Gastroesophageal sphincter (tissue), 4 donors: ENCODE data around the gene GCK. TPM values are rescaled to one million over a fixed set of nuclear protein-coding genes. Genes with fewer than 3 reads are reported as not detected.

Experiments used
- ATAC-seq: fragments of 150-250 bp; one replicate; pipeline ENCODE4 v1.9.1; 2016; ENCODE audit warnings: mild to moderate bottlenecking, moderate library complexity
- H3K27ac ChIP-seq, 4 donors: fragments of 200-600 bp; sonication (generic) in 3 of 4; 1 replicate in 3 of 4; 2 replicates in 1 of 4; pipeline ENCODE4 v1.5.1; 2016 to 2019
- H3K27me3 ChIP-seq: fragments of 200-600 bp; sonication (generic); one replicate; pipeline ENCODE4 v1.5.1; 2019
- H3K36me3 ChIP-seq, 2 donors: fragments of 200-600 bp; sonication (generic); one replicate each; pipeline ENCODE4 v1.5.1; 2019; ENCODE audit warnings: control low read depth in 1 of 2
- H3K4me1 ChIP-seq, 3 donors: fragments of 200-600 bp; sonication (generic); 1 replicate in 2 of 3; 2 replicates in 1 of 3; pipeline ENCODE4 v1.5.1; 2016 to 2019; ENCODE audit warnings: control low read depth in 2 of 3
- H3K4me3 ChIP-seq, 2 donors: fragments of 200-600 bp; sonication (generic); one replicate each; pipeline ENCODE4 v1.5.1; 2019; ENCODE audit warnings: mild to moderate bottlenecking in 1 of 2, moderate library complexity in 1 of 2
- H3K9me3 ChIP-seq, 3 donors: fragments of 200-600 bp; sonication (generic); one replicate each; pipeline ENCODE4 v1.5.1; 2017 to 2019; ENCODE audit warnings: control low read depth in 2 of 3
- CTCF ChIP-seq, 4 experiments: fragments of 200-600 bp in 2 of 4; fragments of 450-650 bp in 2 of 4; sonication (generic) in 1 of 4; IDR thresholded peaks; one replicate each; pipeline ENCODE4 v1.5.1; 2017 to 2019; ENCODE audit warnings: antibody characterized with exemption in 4 of 4, mild to moderate bottlenecking in 2 of 4, moderate library complexity in 2 of 4
- EP300 ChIP-seq: sonication (generic); formaldehyde crosslinking; IDR thresholded peaks from one replicate; pipeline ENCODE4 v1.6.1; 2017; ENCODE audit warnings: antibody characterized with exemption, mild to moderate bottlenecking
- POLR2A ChIP-seq, 2 donors: fragments of 450-650 bp; IDR thresholded peaks; one replicate each; pipeline ENCODE4 v1.6.1; 2017; ENCODE audit warnings: antibody characterized with exemption in 2 of 2, mild to moderate bottlenecking in 2 of 2, moderate library complexity in 1 of 2
- POLR2AphosphoS5 ChIP-seq: sonication (generic); formaldehyde crosslinking; IDR thresholded peaks from one replicate; pipeline ENCODE4 v1.6.1; 2017; ENCODE audit warnings: antibody characterized with exemption
- WGBS, 2 donors: methylation state at CpG; one replicate each; pipeline ENCODE4 v1.1.5; 2018; ENCODE audit warnings: low coverage in 1 of 2; 5-methylcytosine and 5-hydroxymethylcytosine counted together
- total RNA-seq, 4 donors: library from RNA; depleted of rRNA; stranded (reverse); fragments of >200 nt; gene quantifications; one replicate each; pipeline ENCODE4 v1.1.0, GENCODE V29; 2016

GCK gene
- total RNA-seq, 4 donors from 2014 or later = 0.31 to 4.2 (median 0.54) TPM; not detected in 1

GRCh38 chr7:44119829-44120380 lies 69.3 kb downstream of the GCK start:
- peaks cover 0 to 69% of the 10 kb centered on the region in 2 donors for H3K36me3 ChIP-seq
- WGBS, 2 donors = 85% methylated on average over 2 of the region's 8 CpGs; no CpG with 5 or more reads in 1 of the 2 donors

GRCh38 chr7:44117801-44118429 lies 71.3 kb downstream of the GCK start:
- Histone ChIP-seq H3K27me3 (no peaks in the 10 kb centered on the region), H3K36me3 (peaks cover 0 to 88% of the 10 kb centered on the region in 2 donors), H3K4me1 (peaks cover 5 to 60% (median 13%) of the 10 kb centered on the region in 3 donors), H3K27ac (no peak overlapping the region), H3K9me3 (no peaks in the 10 kb centered on the region), H3K4me3 (no peak overlapping the region)
- TF ChIP-seq EP300 (no peak), POLR2A (IDR thresholded peaks at IDR 0.05) (no peak), CTCF (IDR thresholded peaks at IDR 0.05) (no peak), POLR2AphosphoS5 (no peak)
- ATAC-seq = no peak
- WGBS, 2 donors = 80 to 95% methylated on average over 3 of the region's 13 CpGs

More at GRCh38 chr7:44119829-44120380, 69.3 kb downstream of the GCK start:
- no peaks in the 10 kb centered on the region for H3K9me3 ChIP-seq
- ATAC-seq = no peak
- peaks cover 5 to 60% (median 13%) of the 10 kb centered on the region in 3 donors for H3K4me1 ChIP-seq
- H3K27ac ChIP-seq = no peak overlapping the region
- TF ChIP-seq POLR2A (IDR thresholded peaks at IDR 0.05) (no peak), EP300 (no peak), CTCF (IDR thresholded peaks at IDR 0.05) (no peak), POLR2AphosphoS5 (no peak)
- H3K27me3 ChIP-seq = no peaks in the 10 kb centered on the region
- no peak overlapping the region for H3K4me3 ChIP-seq

- H3K27me3 ChIP-seq = no peaks in the 10 kb centered on the region
- H3K36me3 ChIP-seq = peaks cover 0 to 97% of the 10 kb centered on the region in 2 donors
- ATAC-seq = no peak
- no peak overlapping the region for H3K27ac ChIP-seq
- no peaks in the 10 kb centered on the region for H3K9me3 ChIP-seq
- 80 to 96% methylated on average over 3 to 4 of the region's 25 CpGs for WGBS, 2 donors
- H3K4me1 ChIP-seq = peaks cover 0 to 60% (median 4%) of the 10 kb centered on the region in 3 donors
- H3K4me3 ChIP-seq = no peak overlapping the region
- no peak for TF ChIP-seq EP300
- TF ChIP-seq POLR2A (IDR thresholded peaks at IDR 0.05) = no peak
- no peak for TF ChIP-seq CTCF (IDR thresholded peaks at IDR 0.05)
- TF ChIP-seq POLR2AphosphoS5 = no peak
Observed at GRCh38 chr7:44116789-44117666, 72.2 kb downstream of the GCK start.

DNA sequence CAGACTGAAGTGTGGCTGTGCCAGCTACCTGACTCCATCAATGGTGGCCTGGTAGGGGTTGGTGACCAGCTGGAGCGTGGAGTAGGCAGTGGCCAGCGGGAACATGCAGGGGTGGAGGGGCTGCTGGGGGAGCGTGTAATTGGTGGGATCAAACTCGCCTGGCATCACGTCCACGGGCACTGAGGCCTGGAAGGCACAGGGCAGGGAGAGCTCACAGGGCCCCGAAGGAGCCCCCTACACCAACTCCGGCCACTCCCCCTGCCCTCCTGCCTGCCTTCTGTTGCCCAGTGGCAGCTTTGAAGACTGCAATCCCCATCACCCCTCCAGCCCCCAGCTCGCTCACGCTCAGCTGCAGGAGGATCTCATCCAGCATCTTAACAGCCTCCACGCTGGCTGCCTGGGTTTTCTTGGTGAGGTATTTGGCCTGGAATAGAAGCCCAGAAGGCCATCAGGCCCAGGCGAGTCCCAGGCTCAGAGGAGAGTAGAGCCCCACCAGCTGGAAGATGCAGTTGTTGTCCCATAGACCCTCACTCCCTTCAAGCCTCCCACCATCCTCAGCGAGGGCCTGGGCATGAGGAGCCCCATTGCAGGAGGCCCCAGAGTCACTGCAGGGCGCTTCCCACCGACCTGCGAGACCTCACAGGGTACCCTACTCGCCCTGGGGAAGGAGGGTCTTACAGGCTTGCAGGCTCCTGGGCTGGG lies 73.0 kb downstream of the GCK start:
- Histone ChIP-seq H3K36me3 (peaks cover 0 to 100% of the 10 kb centered on the region in 2 donors), H3K4me1 (peaks cover 0 to 60% (median 0%) of the 10 kb centered on the region in 3 donors), H3K27me3 (no peaks in the 10 kb centered on the region), H3K27ac (no peak overlapping the region), H3K9me3 (no peaks in the 10 kb centered on the region), H3K4me3 (no peak overlapping the region)
- 60% methylated on average over 1 of the region's 17 CpGs; no CpG with 5 or more reads in 1 of the 2 donors for WGBS, 2 donors
- TF ChIP-seq POLR2A (IDR thresholded peaks at IDR 0.05) (no peak), POLR2AphosphoS5 (no peak), EP300 (no peak), CTCF (IDR thresholded peaks at IDR 0.05) (no peak)
- no peak for ATAC-seq
